ENCODE results near the gene PHYKPL. TPM values are rescaled to one million over a fixed set of nuclear protein-coding genes. Genes with fewer than 3 reads are reported as not detected.

Gene PHYKPL
- total RNA-seq, 1 experiment from 2014 or later = 112 TPM

DNA sequence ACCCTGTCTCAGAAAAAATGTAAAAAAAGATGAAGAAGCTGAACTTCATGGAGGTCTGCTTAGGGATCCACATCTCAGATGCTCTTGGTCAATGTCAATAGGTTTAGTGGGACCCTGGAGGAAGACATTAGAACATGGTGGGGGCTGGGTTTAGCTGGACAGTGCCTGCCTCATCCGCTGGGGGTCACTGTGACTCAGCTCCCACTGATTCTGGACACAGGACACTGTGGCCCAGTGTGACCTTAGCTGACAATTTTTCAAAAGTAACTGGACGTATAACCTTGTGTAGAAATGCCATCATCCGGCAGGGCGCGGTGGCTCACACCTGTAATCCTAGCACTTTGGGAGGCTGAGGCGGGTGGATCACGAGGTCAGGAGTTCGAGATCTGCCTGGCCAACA lies 35.6 kb downstream of the PHYKPL start:
- ChIA-PET POLR2A (interaction anchor here (1.2 kb wide), 1 partner anchor 10 kb away, joined by 3 read pairs; no protein-coding TSS in a partner anchor), CTCF (interaction anchor here (0.6 to 1.2 kb wide), 6 partner anchors 51 to 790 kb away, joined by 3 to 5 read pairs (median 3); no protein-coding TSS in a partner anchor)
- TF ChIP-seq, protein P1, sequence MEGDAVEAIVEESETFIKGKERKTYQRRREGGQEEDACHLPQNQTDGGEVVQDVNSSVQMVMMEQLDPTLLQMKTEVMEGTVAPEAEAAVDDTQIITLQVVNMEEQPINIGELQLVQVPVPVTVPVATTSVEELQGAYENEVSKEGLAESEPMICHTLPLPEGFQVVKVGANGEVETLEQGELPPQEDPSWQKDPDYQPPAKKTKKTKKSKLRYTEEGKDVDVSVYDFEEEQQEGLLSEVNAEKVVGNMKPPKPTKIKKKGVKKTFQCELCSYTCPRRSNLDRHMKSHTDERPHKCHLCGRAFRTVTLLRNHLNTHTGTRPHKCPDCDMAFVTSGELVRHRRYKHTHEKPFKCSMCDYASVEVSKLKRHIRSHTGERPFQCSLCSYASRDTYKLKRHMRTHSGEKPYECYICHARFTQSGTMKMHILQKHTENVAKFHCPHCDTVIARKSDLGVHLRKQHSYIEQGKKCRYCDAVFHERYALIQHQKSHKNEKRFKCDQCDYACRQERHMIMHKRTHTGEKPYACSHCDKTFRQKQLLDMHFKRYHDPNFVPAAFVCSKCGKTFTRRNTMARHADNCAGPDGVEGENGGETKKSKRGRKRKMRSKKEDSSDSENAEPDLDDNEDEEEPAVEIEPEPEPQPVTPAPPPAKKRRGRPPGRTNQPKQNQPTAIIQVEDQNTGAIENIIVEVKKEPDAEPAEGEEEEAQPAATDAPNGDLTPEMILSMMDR (IDR thresholded peaks at IDR 0.05; ENCODE audit: unreplicated experiment) = peak; percentile 52
- no TSS peak for BruUV-seq (replicated peaks)
- no peak for DNase-seq (ENCODE audit: unreplicated experiment)
- Mint-ChIP-seq H3K27ac (ENCODE audit: low read depth, unreplicated experiment) (no peak overlapping the region), H3K36me3 (ENCODE audit: insufficient read depth, unreplicated experiment) (no peaks in the 10 kb centered on the region), H3K9me3 (ENCODE audit: unreplicated experiment) (no peaks in the 10 kb centered on the region), H3K4me3 (ENCODE audit: unreplicated experiment) (no peak overlapping the region), H3K27me3 (ENCODE audit: insufficient read depth, unreplicated experiment) (peaks cover 23% of the 10 kb centered on the region), H3K4me1 (ENCODE audit: insufficient read depth, unreplicated experiment) (peaks cover 29% of the 10 kb centered on the region)
- intact Hi-C loops (cut with micrococcal nuclease) = no loop called here

DNA sequence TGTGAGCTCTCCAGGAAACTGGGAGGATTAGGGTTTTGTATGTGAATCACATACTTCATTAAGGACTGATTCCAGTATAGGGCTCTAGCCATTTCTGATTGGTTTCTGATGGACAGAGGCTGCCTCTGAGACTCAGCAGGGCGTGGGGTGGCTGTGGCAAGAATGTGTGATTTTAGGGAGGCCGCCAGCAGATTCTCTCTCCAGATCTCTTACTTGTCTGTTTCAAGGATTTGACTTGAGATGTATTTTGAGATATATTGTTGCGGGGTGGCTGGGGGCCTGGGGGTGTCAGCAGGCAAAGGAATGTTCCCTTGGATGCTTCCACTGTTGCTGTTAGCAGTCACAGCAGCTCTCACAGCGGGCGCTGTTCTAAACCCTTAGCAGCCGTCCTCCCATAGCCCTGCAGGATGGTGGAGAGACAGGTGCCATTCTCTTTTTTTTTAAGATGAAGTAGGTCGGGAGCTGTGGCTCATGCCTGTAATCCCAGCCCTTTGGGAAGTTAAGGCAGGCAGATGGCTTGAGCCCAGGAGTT lies 36.3 kb downstream of the PHYKPL start:
- ChIA-PET POLR2A (interaction anchor here (0.5 to 1.2 kb wide), 2 partner anchors 11 to 1174 kb away, joined by 3 read pairs; partner anchors contain the start of gene ZNF346), CTCF (interaction anchor here (0.6 to 1.2 kb wide), 5 partner anchors 51 to 789 kb away, joined by 3 to 5 read pairs (median 3); no protein-coding TSS in a partner anchor)
- H3K27ac Mint-ChIP-seq (ENCODE audit: low read depth, unreplicated experiment) = no peak overlapping the region
- no peak overlapping the region for H3K4me3 Mint-ChIP-seq (ENCODE audit: unreplicated experiment)
- DNase-seq (ENCODE audit: unreplicated experiment) = no peak
- H3K36me3 Mint-ChIP-seq (ENCODE audit: insufficient read depth, unreplicated experiment) = no peaks in the 10 kb centered on the region
- intact Hi-C loops (cut with micrococcal nuclease) = no loop called here
- H3K9me3 Mint-ChIP-seq (ENCODE audit: unreplicated experiment) = no peaks in the 10 kb centered on the region
- BruUV-seq (replicated peaks) = no TSS peak
- TF ChIP-seq, protein P1 (IDR thresholded peaks at IDR 0.05; ENCODE audit: unreplicated experiment) = no peak
- H3K4me1 Mint-ChIP-seq (ENCODE audit: insufficient read depth, unreplicated experiment) = peaks cover 24% of the 10 kb centered on the region
- peaks cover 23% of the 10 kb centered on the region for H3K27me3 Mint-ChIP-seq (ENCODE audit: insufficient read depth, unreplicated experiment)

DNA sequence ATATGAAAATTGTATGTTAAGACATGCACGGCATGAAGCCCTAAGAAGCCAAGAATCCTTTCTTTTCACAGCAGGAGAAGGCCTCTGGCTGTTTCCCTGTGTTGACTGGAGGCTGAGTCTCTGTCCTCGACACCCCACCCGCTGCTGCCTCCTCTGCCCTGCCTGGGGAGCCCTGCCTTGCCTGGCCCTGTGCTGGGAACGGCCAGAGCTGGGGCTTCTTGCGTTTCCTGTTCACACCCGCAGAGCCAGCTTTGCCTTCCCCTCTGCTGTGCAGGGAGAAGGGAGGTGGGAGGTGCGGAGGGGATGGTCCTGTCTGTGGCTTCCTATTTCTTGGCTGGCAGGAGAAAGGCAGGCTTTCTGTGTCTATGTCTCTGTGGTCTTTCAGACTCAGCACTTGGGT lies 38.6 kb downstream of the PHYKPL start:
- no peak for DNase-seq (ENCODE audit: unreplicated experiment)
- no peaks in the 10 kb centered on the region for H3K36me3 Mint-ChIP-seq (ENCODE audit: insufficient read depth, unreplicated experiment)
- H3K4me3 Mint-ChIP-seq (ENCODE audit: unreplicated experiment) = no peak overlapping the region
- peaks cover 12% of the 10 kb centered on the region for H3K4me1 Mint-ChIP-seq (ENCODE audit: insufficient read depth, unreplicated experiment)
- TF ChIP-seq, protein P1 (IDR thresholded peaks at IDR 0.05; ENCODE audit: unreplicated experiment) = no peak
- no peaks in the 10 kb centered on the region for H3K9me3 Mint-ChIP-seq (ENCODE audit: unreplicated experiment)
- POLR2A ChIA-PET = interaction anchor here (1.1 kb wide), 1 partner anchor 11 kb away, joined by 3 read pairs; the partner anchor contains the start of gene HNRNPAB
- CTCF ChIA-PET = interaction anchor here (0.6 kb wide), 2 partner anchors 44 to 860 kb away, joined by 3 read pairs; no protein-coding TSS in a partner anchor
- H3K27me3 Mint-ChIP-seq (ENCODE audit: insufficient read depth, unreplicated experiment) = peaks cover 23% of the 10 kb centered on the region
- BruUV-seq (replicated peaks) = no TSS peak
- intact Hi-C loops (cut with micrococcal nuclease) = no loop called here
- H3K27ac Mint-ChIP-seq (ENCODE audit: low read depth, unreplicated experiment) = no peak overlapping the region

DNA sequence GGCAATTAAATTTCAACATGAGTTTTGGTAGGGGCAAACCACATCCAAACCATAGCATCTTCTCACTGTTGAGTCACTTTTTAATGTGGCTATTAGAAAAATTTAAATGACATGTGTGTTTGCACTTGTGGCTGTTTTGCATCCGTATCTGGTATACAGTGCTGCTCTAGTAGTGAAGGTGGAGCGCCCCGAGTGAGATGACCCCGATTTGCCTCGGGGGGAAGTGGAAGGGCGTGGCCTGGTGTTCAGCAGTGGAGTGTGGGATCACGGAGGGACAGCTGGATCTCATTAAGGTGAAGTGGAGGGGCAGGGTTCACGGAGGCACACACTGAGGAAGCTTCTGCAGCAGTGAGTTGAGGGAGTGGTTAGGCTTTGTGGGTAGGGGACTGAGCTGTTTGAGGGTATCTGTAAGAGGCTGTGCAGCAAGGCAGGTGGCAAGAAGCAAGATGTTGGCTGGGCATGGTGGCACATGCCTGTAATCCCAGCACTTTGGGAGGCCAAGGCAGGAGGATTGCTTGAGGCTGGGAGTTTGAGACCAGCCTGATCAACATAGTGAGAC lies 39.3 kb downstream of the PHYKPL start:
- no peaks in the 10 kb centered on the region for H3K9me3 Mint-ChIP-seq (ENCODE audit: unreplicated experiment)
- H3K4me1 Mint-ChIP-seq (ENCODE audit: insufficient read depth, unreplicated experiment) = peaks cover 12% of the 10 kb centered on the region
- H3K36me3 Mint-ChIP-seq (ENCODE audit: insufficient read depth, unreplicated experiment) = no peaks in the 10 kb centered on the region
- no TSS peak for BruUV-seq (replicated peaks)
- ChIA-PET CTCF (interaction anchor here (0.6 kb wide), 2 partner anchors 39 to 860 kb away, joined by 3 to 4 read pairs; no protein-coding TSS in a partner anchor), POLR2A (interaction anchor here (0.6 to 4.4 kb wide), 6 partner anchors 7 to 109 kb away, joined by 3 to 44 read pairs (median 5); partner anchors contain the start of gene HNRNPAB)
- H3K4me3 Mint-ChIP-seq (ENCODE audit: unreplicated experiment) = no peak overlapping the region
- peaks cover 23% of the 10 kb centered on the region for H3K27me3 Mint-ChIP-seq (ENCODE audit: insufficient read depth, unreplicated experiment)
- DNase-seq (ENCODE audit: unreplicated experiment) = no peak
- TF ChIP-seq, protein P1 (IDR thresholded peaks at IDR 0.05; ENCODE audit: unreplicated experiment) = no peak
- intact Hi-C loops (cut with micrococcal nuclease) = no loop called here
- no peak overlapping the region for H3K27ac Mint-ChIP-seq (ENCODE audit: low read depth, unreplicated experiment)

Data from MCF 10A (cell line).